Tibial artery (tissue), 4 donors: Measurements from ENCODE around the gene HRH3.

ENCODE experiments used
- DNase-seq, 2 donors: peaks; one replicate each; pipeline ENCODE4 v3.0.0-alpha.2; 2019
- H3K27ac ChIP-seq, 2 donors: fragments of 200-600 bp; sonication (generic) in 1 of 2; 1 replicate in 1 of 2; 2 replicates in 1 of 2; pipeline ENCODE4 v1.5.1; 2018 to 2019; ENCODE audit warnings: mild to moderate bottlenecking in 1 of 2
- H3K27me3 ChIP-seq, 2 donors: fragments of 200-600 bp; sonication (generic) in 1 of 2; one replicate each; pipeline versions ENCODE4 v1.5.1 to v1.6.0; 2016 to 2019
- H3K36me3 ChIP-seq, 3 donors: fragments of 200-600 bp; sonication (generic) in 2 of 3; one replicate each; pipeline ENCODE4 v1.5.1; 2016 to 2019; ENCODE audit warnings: mild to moderate bottlenecking in 2 of 3
- H3K4me1 ChIP-seq, 4 donors: fragments of 200-600 bp; sonication (generic) in 2 of 4; 1 replicate in 3 of 4; 2 replicates in 1 of 4; pipeline ENCODE4 v1.5.1; 2016 to 2019
- H3K4me3 ChIP-seq, 2 donors: fragments of 200-600 bp; sonication (generic) in 1 of 2; 1 replicate in 1 of 2; 2 replicates in 1 of 2; pipeline ENCODE4 v1.5.1; 2018 to 2019; ENCODE audit warnings: mild to moderate bottlenecking in 2 of 2
- H3K9me3 ChIP-seq, 3 donors: fragments of 200-600 bp; sonication (generic) in 1 of 3; one replicate each; pipeline ENCODE4 v1.5.1; 2016 to 2019
- intact Hi-C: fragments of 100-400 bp; cut with DNase I; formaldehyde crosslinking; loops from one replicate; pipeline ENCODE4 v1.15.0; 2023; ENCODE audit warnings: low total_unique reads
- TF ChIP-seq, protein P1 (sequence below), 2 experiments: fragments of 200-600 bp in 1 of 2; fragments of 450-650 bp in 1 of 2; IDR thresholded peaks; one replicate each; pipeline ENCODE4 v1.5.1; 2017 to 2019; ENCODE audit warnings: antibody characterized with exemption in 2 of 2, mild to moderate bottlenecking in 1 of 2, moderate library complexity in 1 of 2

HRH3 gene

DNA sequence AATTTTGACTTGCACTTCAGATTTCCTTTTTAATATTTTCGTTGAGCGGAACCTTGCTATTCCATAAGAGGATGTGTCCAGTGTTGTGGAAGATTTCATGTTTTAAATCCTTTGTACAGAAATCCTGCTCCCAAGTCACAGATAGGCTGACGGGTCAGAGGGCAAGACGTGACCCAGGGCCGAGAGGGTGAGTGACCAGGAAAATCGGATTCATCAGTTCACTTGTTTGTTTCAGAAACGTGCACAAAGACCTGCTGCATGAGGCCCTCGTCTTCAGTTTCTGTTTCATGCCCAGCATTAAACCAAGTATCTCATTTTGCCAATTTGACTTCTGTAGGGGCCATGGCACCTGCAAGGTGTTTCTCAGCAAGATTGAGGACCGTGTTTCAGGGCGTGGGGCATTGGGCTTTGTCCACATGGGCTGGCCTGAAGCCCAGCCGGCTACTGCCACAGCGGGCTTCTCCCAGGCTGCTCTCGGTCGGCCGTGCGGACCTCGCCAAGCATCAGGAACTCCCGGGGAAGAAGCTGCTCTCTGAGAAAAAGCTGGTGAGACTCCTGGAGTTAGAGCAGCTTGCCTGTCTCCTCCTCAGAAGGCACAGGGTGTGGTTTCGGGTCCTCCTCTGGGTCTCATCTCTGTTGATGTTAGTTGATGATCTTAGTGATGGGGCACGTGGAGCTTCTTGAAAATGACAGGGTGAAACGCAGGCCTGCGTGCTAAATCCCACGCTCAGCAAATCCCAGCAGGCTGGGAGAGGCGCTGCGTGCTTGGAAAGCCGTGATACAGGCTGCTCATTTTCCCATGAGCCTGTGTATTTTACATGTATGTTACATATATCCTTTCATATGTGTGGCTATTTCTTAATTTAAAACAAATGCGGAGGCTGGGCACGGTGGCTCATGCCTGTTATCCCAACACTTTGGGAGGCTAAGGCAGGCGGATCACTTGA is 26.7 kb downstream of the HRH3 start:
- H3K9me3 ChIP-seq = no peaks in the 10 kb centered on the region
- H3K27ac ChIP-seq = no peak overlapping the region
- DNase-seq = no peak
- intact Hi-C loops = no loop called here
- TF ChIP-seq, protein P1, sequence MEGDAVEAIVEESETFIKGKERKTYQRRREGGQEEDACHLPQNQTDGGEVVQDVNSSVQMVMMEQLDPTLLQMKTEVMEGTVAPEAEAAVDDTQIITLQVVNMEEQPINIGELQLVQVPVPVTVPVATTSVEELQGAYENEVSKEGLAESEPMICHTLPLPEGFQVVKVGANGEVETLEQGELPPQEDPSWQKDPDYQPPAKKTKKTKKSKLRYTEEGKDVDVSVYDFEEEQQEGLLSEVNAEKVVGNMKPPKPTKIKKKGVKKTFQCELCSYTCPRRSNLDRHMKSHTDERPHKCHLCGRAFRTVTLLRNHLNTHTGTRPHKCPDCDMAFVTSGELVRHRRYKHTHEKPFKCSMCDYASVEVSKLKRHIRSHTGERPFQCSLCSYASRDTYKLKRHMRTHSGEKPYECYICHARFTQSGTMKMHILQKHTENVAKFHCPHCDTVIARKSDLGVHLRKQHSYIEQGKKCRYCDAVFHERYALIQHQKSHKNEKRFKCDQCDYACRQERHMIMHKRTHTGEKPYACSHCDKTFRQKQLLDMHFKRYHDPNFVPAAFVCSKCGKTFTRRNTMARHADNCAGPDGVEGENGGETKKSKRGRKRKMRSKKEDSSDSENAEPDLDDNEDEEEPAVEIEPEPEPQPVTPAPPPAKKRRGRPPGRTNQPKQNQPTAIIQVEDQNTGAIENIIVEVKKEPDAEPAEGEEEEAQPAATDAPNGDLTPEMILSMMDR (IDR thresholded peaks at IDR 0.05) = no peak
- no peaks in the 10 kb centered on the region for H3K4me1 ChIP-seq
- H3K36me3 ChIP-seq = peaks cover 33 to 82% (median 48%) of the 10 kb centered on the region in 3 donors
- H3K27me3 ChIP-seq = no peaks in the 10 kb centered on the region
- no peak overlapping the region for H3K4me3 ChIP-seq

DNA sequence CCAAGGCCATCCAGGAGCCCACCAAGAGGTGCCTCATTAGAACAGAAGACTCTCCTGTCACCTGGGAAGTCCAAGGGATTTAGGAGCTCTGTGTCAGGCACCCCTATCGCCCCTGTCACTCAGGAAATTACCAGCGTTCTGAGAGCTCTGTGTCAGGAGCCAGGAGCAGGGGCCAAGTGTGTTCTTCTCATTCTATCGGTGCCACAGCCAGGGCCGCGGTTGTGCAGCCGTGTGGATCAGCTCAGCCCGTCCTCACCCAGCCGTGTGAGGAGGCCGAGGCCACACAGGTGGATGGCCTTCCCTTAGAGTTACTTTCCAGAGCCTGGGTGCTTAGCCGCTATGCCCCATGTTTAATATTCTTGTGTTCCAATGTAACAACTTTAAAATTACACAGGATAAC is 27.4 kb downstream of the HRH3 start:
- no peak for DNase-seq
- Histone ChIP-seq H3K27me3 (no peaks in the 10 kb centered on the region), H3K4me1 (peaks cover 0 to under 1% (median 0%) of the 10 kb centered on the region in 4 donors), H3K9me3 (no peaks in the 10 kb centered on the region), H3K27ac (no peak overlapping the region), H3K36me3 (peaks cover 26 to 75% (median 41%) of the 10 kb centered on the region in 3 donors), H3K4me3 (no peak overlapping the region)
- intact Hi-C loops = no loop called here
- TF ChIP-seq, protein P1 (IDR thresholded peaks at IDR 0.05) = no peak

DNA sequence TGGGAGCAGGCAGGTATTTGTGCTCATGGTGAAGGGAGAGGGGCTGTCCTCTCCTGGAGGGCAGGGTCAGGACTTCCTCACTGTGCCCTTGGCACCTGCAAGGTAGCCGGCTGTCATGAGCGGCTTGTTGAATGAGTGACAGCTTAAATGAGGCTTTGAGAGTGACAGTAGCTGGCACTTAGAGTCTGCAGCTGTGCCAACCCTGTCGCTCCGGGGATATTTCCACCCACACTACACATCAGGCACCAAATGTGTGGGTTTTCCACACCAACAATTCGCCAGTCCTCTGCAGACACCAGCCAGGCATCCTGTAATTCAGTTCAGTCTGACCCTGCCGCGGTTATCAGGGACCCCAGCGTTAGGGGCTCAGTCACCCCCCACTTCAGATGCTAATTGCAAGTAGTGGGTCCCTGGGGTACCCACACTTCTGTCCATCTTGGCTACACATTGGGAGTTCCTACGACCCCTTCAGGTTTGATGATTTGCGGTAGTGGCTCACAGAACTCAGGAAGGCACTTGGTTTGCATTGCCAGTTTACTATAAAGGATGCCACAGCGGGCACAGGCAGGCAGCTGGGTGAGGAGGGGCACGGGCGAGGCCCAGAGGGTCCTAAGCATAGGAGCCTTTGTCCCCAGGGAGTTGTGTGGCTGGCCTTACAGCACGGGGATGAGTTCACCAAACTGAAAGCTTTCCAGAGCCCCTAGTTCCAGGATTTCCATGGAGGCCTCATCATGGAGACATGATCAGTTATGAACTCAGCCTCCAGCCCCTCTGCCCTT is 28.1 kb downstream of the HRH3 start:
- Histone ChIP-seq H3K9me3 (no peaks in the 10 kb centered on the region), H3K4me3 (no peak overlapping the region), H3K27me3 (no peaks in the 10 kb centered on the region), H3K36me3 (peaks cover 20 to 68% (median 38%) of the 10 kb centered on the region in 3 donors), H3K27ac (no peak overlapping the region), H3K4me1 (peaks cover 0 to 8% (median 2%) of the 10 kb centered on the region in 4 donors)
- DNase-seq = no peak
- TF ChIP-seq, protein P1 (IDR thresholded peaks at IDR 0.05) = no peak
- intact Hi-C loops = no loop called here

DNA sequence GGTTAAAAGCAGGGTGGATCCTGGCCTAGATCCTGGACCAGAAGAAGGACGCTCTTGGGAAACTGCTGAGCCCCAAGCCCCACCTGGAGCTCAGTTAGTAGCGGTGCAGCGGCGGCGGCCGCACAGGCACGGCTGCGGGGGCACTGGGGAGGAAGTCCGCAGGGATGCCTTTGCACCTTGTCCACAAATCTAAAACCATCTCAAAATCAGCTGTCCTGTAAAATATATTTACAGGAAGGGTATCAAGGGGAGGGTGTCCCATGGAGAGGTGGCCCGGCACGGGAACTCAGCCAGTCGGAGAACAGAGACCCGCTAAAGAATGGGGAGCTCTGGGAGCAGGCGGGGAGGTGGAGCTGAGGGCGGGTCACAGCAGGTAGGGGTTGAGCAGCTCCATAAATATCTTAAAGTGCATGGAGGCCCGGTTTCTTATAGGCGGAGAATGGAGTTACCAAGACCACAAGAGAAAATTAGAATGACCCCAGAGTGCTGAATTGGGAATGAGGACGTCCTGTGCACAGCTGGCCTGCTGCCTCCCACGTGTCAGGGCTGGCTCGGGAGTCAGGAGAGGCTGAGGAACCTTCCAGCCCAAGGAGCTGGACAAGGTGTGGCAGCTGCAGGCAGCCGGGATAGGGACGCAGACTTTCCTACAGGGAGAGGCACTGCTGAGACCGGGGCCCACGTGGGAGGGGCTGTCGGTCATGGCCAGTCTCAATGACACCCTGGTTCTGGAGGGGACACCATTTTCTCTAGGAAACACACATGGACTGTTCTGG is 29.3 kb downstream of the HRH3 start:
- intact Hi-C loops = no loop called here
- no peaks in the 10 kb centered on the region for H3K27me3 ChIP-seq
- H3K4me3 ChIP-seq = no peak overlapping the region
- H3K4me1 ChIP-seq = peaks cover 0 to 11% (median 4%) of the 10 kb centered on the region in 4 donors
- no peak for DNase-seq
- no peaks in the 10 kb centered on the region for H3K9me3 ChIP-seq
- H3K27ac ChIP-seq = no peak overlapping the region
- TF ChIP-seq, protein P1 (IDR thresholded peaks at IDR 0.05) = no peak
- peaks cover 11 to 57% (median 28%) of the 10 kb centered on the region in 3 donors for H3K36me3 ChIP-seq
